HEK293T (cell line): Measurements from ENCODE around the gene MAS1L.

Source experiments
- CTCF ChIA-PET: fragments of 350-600 bp; formaldehyde crosslinking; extraction: SDS; loops from one replicate; lab custom pipeline; 2021; ENCODE audit warnings: antibody characterized with exemption, inconsistent platforms; lab: Yijun Ruan, JAX
- POLR2A ChIA-PET: fragments of 350-600 bp; formaldehyde crosslinking; extraction: SDS; loops from one replicate; lab custom pipeline; 2020; ENCODE audit warnings: antibody characterized with exemption, inconsistent platforms; lab: Yijun Ruan, JAX
- DNase-seq: peaks from one replicate; pipeline ENCODE4 v3.0.0; 2012; ENCODE audit warnings: mixed read lengths; ENCODE audit errors: extremely low spot score
- ARNT ChIP-seq: fragments of 450-650 bp; IDR thresholded peaks from 2 replicates; pipeline ENCODE4 v1.6.1; 2017; ENCODE audit warnings: mild to moderate bottlenecking
- BHLHE40 ChIP-seq: fragments of 450-650 bp; IDR thresholded peaks from 2 replicates; pipeline ENCODE4 v1.6.1; 2016; ENCODE audit warnings: mild to moderate bottlenecking, moderate library complexity, borderline replicate concordance
- CTBP1 ChIP-seq: fragments of 450-650 bp; IDR thresholded peaks from 2 replicates; pipeline ENCODE4 v1.6.1; 2016; ENCODE audit warnings: borderline replicate concordance
- ELF4 ChIP-seq: fragments of 450-650 bp; IDR thresholded peaks from 2 replicates; pipeline ENCODE4 v1.6.1; 2017; ENCODE audit warnings: antibody characterized with exemption
- FOXA1 ChIP-seq: fragments of 450-650 bp; IDR thresholded peaks from 2 replicates; pipeline ENCODE4 v1.6.1; 2016; ENCODE audit warnings: mild to moderate bottlenecking
- FOXK2 ChIP-seq: fragments of 450-650 bp; IDR thresholded peaks from 2 replicates; pipeline ENCODE4 v1.6.1; 2016; ENCODE audit warnings: mild to moderate bottlenecking
- FOXM1 ChIP-seq: fragments of 450-650 bp; IDR thresholded peaks from 2 replicates; pipeline ENCODE4 v1.6.1; 2017; ENCODE audit warnings: mild to moderate bottlenecking, borderline replicate concordance
- HDGF ChIP-seq: fragments of 450-650 bp; IDR thresholded peaks from 2 replicates; pipeline ENCODE4 v1.6.1; 2017; ENCODE audit warnings: antibody characterized with exemption, borderline replicate concordance
- L3MBTL2 ChIP-seq: fragments of 450-650 bp; conservative IDR thresholded peaks from 2 replicates; pipeline ENCODE4 v1.6.1; 2016; ENCODE audit warnings: mild to moderate bottlenecking
- LEF1 ChIP-seq: fragments of 450-650 bp; IDR thresholded peaks from 2 replicates; pipeline ENCODE4 v1.6.1; 2017; ENCODE audit warnings: mild to moderate bottlenecking, borderline replicate concordance
- NFRKB ChIP-seq: fragments of 450-650 bp; IDR thresholded peaks from 2 replicates; pipeline ENCODE4 v1.6.1; 2016; ENCODE audit warnings: mild to moderate bottlenecking, moderate library complexity
- SP1 ChIP-seq: fragments of 450-650 bp; IDR thresholded peaks from 2 replicates; pipeline ENCODE4 v1.6.1; 2017
- SUZ12 ChIP-seq: fragments of 450-650 bp; IDR thresholded peaks from 2 replicates; pipeline ENCODE4 v1.6.1; 2016; ENCODE audit warnings: mild to moderate bottlenecking
- TARDBP ChIP-seq: fragments of 450-650 bp; IDR thresholded peaks from 2 replicates; pipeline ENCODE4 v1.6.1; 2016
- ZNF384 ChIP-seq: fragments of 450-650 bp; IDR thresholded peaks from 2 replicates; pipeline ENCODE4 v1.6.1; 2016
- TF ChIP-seq, protein P1 (sequence below): fragments of 450-650 bp; IDR thresholded peaks from 2 replicates; pipeline ENCODE4 v1.6.1; 2016

The MAS1L gene

DNA sequence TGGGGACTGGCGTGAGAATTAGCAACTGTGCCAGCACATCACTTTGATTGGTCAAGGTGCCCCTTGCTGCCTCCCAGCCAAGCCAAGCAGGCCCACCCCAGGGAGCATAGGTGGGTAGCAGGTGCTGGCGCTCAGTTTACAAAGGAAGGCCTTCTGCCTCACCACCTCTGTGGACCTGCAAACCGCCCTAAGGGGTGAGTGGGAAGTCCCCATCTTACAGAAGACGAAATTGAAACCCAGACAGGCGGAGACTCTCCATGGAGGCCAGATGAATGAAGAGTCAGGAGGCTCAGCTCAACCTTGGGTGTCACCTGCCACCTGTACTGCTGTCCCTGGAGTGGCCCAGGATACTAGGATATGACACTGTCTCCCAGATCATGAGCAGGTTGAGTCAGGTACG is 21.5 kb upstream of the MAS1L start:
- TF ChIP-seq LEF1 (no peak), BHLHE40 (no peak), FOXK2 (no peak), TARDBP (no peak), FOXM1 (no peak), ARNT (no peak), L3MBTL2 (no peak), HDGF (no peak), ELF4 (no peak), ZNF384 (no peak), NFRKB (no peak), SUZ12 (no peak), SP1 (no peak), CTBP1 (no peak), FOXA1 (no peak)
- TF ChIP-seq, protein P1, sequence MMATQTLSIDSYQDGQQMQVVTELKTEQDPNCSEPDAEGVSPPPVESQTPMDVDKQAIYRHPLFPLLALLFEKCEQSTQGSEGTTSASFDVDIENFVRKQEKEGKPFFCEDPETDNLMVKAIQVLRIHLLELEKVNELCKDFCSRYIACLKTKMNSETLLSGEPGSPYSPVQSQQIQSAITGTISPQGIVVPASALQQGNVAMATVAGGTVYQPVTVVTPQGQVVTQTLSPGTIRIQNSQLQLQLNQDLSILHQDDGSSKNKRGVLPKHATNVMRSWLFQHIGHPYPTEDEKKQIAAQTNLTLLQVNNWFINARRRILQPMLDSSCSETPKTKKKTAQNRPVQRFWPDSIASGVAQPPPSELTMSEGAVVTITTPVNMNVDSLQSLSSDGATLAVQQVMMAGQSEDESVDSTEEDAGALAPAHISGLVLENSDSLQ: no peak
- ChIA-PET CTCF (no interaction called here), POLR2A (no interaction called here)
- DNase-seq: no peak

DNA sequence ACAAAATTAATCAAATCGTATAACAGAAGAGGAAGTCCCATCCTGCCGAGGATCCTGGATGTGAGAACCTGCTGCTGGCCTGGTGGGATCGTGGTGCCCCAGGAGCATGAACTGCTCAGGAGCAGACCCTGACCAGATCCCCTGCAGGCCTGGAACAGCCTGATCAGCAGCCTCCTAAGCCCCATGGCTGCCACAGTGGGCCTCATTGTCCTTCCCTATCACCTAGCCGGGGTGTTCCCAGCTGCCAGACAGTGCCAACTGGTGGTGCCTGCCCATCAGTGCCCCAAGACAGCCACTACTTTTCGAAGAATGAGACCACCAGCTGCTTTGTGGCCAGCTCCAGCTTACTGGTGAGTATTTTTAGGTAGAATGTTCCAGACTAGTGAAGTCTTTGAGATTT is 19.6 kb upstream of the MAS1L start:
- POLR2A ChIA-PET: no interaction called here
- CTCF ChIA-PET: no interaction called here
- DNase-seq: no peak
- no peak for TF ChIP-seq FOXA1
- no peak for TF ChIP-seq TARDBP
- no peak for TF ChIP-seq FOXK2
- no peak for TF ChIP-seq BHLHE40
- no peak for TF ChIP-seq ELF4
- TF ChIP-seq SP1: no peak
- TF ChIP-seq CTBP1: no peak
- no peak for TF ChIP-seq LEF1
- TF ChIP-seq SUZ12: no peak
- no peak for TF ChIP-seq FOXM1
- TF ChIP-seq, protein P1: no peak
- no peak for TF ChIP-seq HDGF
- TF ChIP-seq NFRKB: no peak
- TF ChIP-seq L3MBTL2: no peak
- no peak for TF ChIP-seq ARNT

- CTCF ChIA-PET: no interaction called here
- POLR2A ChIA-PET: no interaction called here
- TF ChIP-seq NFRKB (no peak), CTBP1 (no peak), FOXM1 (no peak), FOXA1 (no peak), ARNT (no peak), L3MBTL2 (no peak), TARDBP (no peak), ZNF384 (no peak), HDGF (no peak), FOXK2 (no peak), LEF1 (no peak), BHLHE40 (no peak), ELF4 (no peak), SP1 (no peak), SUZ12 (no peak)
- TF ChIP-seq, protein P1: no peak
- no peak for DNase-seq
Measured at GRCh38 chr6:29506446-29507067, 18.8 kb upstream of the MAS1L start.

- ChIA-PET CTCF (no interaction called here), POLR2A (no interaction called here)
- no peak for DNase-seq
- TF ChIP-seq L3MBTL2 (no peak), CTBP1 (no peak), ELF4 (no peak), SP1 (no peak), FOXK2 (no peak), FOXM1 (no peak), ARNT (no peak), HDGF (no peak), FOXA1 (no peak), SUZ12 (no peak), BHLHE40 (no peak), LEF1 (no peak), NFRKB (no peak), TARDBP (no peak)
- TF ChIP-seq, protein P1: no peak
Measured at GRCh38 chr6:29505808-29506207, 18.1 kb upstream of the MAS1L start.

DNA sequence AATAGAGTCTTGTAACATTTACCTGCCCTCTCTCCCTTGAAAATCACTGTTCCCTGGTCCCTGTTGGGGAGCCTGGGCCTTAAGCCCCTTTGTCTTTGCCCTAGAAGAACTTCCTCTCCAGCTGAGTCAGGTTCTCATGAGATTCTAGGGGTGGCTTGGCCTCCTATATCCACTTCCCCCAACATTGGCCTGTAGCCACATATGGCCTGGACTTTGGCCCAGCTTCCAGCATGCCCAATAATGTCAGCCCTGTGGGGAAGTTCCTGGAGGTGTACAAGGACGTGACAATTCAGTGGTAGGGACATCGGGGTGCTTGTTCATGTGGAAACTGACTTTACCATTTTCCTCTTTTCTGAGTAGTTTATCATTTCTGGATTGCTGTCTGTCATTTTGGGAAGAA is 17.2 kb upstream of the MAS1L start:
- CTCF ChIA-PET: no interaction called here
- no peak for DNase-seq
- TF ChIP-seq L3MBTL2 (no peak), SUZ12 (no peak), FOXM1 (no peak), FOXK2 (no peak), ELF4 (no peak), NFRKB (no peak), BHLHE40 (no peak), ARNT (no peak), LEF1 (no peak)
- TF ChIP-seq, protein P1: no peak
- POLR2A ChIA-PET: no interaction called here
